Activated T-cell treated with anti-CD3 and anti-CD28 coated beads for 1 hour (primary cell): Measurements from ENCODE around the gene SLC5A1.
"Not testable (repeated sequence)": the region's sequence is repeated elsewhere in the genome, so short reads cannot be mapped to it uniquely, and the experiment has no call there.

Source experiments
- DNase-seq: peaks from one replicate; pipeline ENCODE4 v3.0.0-alpha.2; 2020; ENCODE audit warnings: low read depth

SLC5A1 gene

GRCh38 chr22:32088084-32088483 lies 45.0 kb downstream of the SLC5A1 start:
- DNase-seq = no peak

DNA sequence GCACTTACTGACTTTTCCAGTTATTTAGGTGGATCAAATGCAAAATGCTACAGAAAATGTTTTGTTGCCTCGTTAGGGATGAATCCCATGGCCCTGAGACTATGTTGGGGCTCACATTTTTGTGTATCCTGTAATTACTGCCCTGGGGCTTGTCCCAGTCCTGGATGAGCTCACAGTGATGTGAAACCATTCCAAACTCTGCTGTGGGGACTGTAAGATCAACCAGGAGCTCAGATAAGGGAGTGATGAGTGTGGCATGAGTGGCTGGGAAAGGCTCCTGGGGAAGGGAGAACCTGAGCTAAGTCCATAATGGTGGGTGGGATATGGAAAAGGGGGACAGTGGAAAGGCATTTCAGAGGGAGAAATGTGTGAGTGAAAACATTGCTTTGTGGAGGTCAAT lies 54.0 kb downstream of the SLC5A1 start:
- DNase-seq = no peak

GRCh38 chr22:32097881-32098499 lies 54.9 kb downstream of the SLC5A1 start:
- no peak for DNase-seq

DNA sequence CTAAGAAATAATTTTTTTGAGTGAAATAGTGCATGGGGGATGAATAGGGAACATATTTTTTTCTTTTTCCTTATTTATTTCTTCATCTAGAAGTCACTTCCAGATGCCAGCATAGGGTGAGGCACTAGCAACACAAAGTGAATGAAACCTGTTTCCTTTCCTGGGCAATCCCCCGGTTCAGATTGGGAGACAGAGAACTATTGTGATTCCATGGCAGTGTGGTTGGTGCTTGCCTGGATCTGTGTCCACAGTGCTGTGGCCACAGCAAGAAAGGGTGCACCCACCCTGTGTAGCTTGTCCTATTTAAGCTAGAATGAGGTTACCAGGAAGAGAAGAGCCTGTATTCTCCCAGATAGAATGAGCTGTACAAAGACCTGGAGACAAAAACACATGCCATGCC lies 57.6 kb downstream of the SLC5A1 start:
- no peak for DNase-seq

DNA sequence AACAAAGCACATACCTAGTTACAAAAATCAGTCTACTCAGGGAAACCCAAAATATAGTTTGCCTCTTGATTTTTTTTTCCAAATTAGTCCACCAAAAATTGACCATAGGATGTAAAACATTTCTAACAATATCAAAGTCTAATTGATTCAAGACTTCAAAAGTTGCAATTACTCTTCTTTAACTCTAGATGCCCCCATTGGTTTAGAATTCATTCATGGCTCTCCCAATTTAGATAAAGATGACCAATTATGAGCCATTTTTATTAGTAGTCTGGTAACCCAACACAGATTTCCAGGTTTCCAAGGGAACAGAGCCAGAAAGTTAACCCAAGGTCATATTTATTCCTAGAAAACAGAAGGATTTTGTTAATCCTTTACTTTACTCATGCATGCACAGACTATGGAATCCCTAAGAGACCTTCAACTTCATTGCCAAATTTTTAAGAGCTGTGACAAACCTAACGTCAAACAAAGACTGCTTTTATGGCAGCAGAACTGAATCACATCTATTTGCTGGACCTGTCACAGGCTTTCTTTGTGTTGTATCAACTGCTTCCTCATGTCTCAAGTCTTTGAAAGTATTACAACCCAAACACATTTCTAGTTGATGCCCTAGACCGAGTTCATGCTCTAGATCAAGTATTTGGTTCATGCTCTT lies 60.7 kb downstream of the SLC5A1 start:
- DNase-seq = no peak

DNA sequence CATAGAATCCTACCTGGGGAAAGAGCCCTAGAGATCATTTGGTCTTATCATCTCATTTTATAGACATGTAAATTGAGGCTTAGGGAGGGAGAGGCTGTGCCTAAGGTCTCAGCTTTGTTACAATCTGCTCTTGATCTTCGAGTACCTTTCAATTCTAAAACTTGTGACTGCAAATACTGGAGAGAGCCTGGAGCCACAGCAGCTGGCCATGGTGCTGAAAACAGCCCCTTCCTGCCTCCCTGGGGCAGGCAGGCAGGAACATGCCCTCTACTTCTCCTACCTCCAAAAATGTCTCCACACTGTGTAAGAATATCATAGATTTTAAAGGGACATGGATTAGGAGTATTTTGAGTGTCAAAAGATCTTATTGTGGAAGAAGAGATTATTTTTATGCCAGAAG lies 63.9 kb downstream of the SLC5A1 start:
- DNase-seq = no peak

DNA sequence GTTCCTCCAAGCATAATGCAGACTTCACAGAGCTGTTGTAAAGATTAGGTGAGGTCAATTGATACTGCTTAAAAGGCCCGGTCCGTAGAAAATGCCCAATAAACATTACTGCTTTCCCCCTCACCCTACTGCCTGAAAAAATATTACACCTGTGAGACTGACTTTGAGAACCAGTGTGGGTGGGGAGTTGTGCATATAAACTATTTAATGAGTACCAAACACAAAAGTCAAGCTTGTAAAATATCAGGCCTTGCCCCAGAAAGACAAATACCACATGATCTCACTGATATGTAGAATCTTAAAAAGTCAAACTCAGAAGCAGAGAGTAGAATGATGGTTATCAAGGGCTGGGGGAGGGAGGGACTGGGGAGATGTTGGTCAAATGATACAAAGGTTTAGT lies 69.3 kb downstream of the SLC5A1 start:
- no peak for DNase-seq

GRCh38 chr22:32119568-32120235 lies 76.6 kb downstream of the SLC5A1 start:
- no peak for DNase-seq

DNA sequence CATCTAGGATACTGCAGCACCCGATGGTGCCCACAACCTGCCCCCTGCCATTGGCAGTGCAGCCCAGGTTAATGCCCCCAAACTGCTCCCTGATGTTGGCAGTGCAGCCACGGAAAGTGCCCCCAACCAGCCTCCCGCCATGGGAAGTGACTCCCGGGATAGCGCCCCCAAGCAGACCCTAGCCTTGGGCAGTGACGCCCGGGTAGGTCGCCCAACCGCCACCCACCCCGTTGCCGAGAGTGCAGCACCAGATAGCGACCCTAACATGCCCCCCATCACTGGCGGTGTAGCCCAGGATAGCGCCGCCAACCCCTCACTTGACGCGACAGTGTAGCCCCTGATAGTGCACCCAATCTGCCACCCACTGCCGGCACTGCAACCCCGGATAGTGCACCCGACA lies 77.5 kb downstream of the SLC5A1 start:
- no peak for DNase-seq

GRCh38 chr22:32122899-32123298 lies 79.8 kb downstream of the SLC5A1 start:
- DNase-seq = no peak

DNA sequence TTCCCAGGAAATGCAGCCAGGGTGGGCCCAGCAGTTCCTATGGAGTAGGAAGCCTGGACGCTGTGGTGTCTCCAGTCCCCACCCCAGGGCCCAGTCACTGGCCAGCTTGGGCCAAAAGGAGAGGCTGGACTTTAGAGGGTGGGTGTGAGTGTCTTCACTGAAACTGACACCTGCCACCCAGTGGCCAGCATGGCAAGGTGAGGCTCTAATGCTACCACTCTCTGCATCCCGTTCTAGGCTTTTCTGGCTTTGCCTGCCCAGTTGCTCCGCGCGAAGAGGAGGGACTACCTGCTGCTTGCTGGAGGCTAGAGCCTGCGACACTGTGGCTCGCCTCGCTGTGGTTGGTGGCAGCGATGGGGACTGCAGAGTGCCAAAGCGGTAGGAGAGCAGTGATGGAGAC lies 80.6 kb downstream of the SLC5A1 start:
- DNase-seq = no peak

- no peak for DNase-seq
Observed at GRCh38 chr22:32127904-32128303, 84.8 kb downstream of the SLC5A1 start.

DNA sequence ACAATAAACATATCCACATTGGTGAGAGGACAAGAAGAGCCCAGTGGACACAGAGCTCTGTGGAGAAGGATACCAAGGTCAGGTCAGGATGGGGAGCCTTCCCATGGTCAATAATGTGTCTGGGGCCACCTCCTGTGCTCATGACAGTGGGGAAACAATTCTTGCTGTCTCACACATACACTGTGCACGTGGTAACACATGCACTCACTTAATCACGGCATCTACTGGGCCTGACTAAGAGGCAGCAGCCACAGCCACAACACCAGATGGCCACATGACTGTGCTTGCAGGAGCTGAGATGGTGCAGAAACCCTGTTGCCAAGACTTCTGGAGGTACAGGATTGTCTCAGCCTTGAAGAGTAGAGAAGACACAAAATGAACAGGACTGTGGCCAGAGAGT lies 87.4 kb downstream of the SLC5A1 start:
- DNase-seq = no peak

GRCh38 chr22:32132126-32132525 lies 89.1 kb downstream of the SLC5A1 start:
- no peak for DNase-seq

DNA sequence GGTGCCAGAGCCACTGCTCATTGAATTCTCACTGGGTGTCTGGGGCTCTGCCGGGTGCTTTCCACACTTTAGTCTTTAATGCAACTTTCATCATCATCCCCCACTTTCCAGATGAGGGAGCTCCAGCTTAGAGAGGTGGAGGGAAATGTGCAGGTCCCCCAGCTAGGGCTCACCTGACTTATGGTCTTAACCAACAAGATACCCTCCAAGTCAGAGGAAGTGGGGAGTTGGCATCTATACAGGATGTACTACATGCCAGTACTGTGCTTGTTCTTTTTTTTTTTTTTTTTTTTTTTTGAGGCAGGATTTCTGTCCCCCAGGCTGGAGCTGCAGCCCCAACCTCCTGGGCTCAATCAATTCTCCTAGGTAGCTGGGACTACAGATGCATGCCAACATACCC lies 89.7 kb downstream of the SLC5A1 start:
- DNase-seq = no peak

DNA sequence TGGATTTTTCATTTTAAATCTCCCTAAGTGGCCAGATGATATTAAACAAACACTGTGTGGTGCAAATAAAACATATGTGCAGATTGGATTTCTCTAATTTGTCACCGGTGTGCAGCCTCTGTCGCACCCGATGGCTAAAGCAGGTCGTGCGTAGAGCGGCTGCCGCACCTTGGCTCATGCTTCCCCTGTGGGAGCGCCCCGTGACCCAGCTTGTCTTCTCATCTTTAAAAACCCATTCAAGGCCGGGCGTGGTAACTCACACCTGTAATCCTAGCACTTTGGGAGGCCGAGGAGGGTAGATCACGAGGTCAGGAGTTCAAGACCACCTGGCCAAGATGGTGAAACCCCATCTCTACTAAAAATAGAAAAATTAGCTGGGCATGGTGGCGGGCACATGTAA lies 91.7 kb downstream of the SLC5A1 start:
- not testable (repeated sequence) for DNase-seq

DNA sequence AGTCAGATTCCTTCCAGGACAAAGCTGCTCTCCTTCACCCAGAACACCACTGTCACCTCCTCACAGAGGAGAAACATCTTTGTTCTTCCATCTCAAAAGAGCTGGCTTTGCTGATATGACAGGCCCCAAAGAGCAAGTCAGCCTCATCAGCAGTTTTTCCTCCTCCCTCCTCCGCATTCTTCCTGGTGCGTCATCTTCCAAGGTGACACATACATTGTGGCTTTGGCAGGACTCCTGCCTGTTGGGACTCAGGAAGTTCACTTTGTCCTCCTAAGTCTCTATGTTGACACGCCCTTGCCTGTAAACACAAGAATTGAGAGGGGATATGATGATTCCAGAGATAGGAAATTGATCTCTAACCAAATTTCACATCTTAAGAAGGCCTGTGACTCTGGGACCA lies 92.9 kb downstream of the SLC5A1 start:
- not testable (repeated sequence) for DNase-seq

DNA sequence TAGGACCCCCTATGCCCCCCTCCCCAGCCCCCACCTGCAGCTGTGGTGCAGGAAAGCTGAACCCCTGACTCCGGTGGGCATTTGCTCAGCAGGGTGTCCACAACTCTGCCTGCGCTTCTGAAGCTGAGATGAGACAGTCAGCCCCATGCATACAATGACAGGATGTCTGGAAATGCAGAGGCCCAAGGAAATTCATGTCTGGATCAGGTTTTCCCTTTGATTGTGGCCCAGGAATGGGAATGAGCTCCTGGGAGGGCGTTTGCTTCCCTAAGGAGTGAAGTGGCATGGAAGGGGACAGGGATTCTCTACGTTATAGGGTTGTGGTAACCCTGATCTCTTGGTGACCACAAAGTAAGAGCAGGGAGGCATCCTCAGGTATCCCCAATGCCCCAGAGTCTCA lies 93.8 kb downstream of the SLC5A1 start:
- DNase-seq = not testable (repeated sequence)

- peak; percentile 12 for DNase-seq
Observed at GRCh38 chr22:32137731-32138324, 94.8 kb downstream of the SLC5A1 start.

DNA sequence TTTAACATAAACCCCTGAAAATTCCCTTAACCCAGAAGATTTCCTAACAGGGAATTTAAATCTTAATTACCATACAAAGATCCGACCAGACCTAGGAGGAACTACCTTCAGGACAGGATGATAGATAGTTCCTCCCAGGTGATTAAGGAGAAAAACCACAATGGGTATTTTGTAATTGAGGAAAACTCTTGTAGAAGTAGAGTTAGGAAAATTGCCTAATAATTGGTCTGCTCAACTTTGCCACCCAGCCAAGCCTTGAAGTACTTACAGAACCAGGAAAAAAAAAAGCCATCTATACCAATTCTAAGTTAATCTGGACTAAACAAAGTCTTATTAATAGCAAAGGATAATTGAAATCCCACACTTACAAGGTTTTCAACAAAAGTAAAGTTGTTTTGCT lies 95.5 kb downstream of the SLC5A1 start:
- DNase-seq = not testable (repeated sequence)

DNA sequence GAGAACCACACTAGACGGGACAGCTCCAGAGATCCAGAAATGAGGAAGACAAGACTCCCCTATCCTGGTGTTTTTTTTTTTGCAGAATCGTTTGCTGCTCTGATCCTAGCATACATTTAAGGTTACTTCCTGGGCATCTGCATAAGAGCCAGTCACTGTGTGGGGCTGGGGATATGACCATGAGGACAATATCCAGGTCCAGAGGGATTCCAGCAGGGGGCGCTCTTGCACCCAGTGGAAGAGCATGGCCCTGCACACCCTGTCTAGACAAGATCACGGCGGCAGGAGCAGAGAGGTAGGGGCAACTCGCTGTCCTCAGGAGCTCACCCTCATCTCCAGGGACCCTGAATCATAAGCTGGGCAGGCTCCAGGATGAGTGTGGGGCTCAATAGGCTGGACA lies 97.6 kb downstream of the SLC5A1 start:
- not testable (repeated sequence) for DNase-seq

DNA sequence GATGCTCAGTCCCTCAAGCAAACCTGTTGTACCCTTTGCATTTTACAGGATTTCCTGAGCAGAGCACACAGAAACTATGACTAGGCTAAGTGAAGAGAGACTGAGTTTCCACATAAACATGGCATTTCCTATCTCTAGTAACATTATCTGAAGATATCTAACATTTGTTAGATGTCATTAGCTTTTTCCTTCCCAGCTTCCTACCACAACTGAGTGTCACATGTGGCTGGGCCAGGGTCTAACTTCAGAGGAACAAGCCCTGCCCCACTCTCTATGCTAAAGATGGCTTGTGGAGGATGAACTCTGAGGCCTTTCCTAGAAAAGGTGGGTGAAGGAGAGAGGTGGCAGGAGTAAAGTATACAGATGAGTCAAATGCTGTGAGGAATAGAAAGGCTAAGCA lies 99.5 kb downstream of the SLC5A1 start:
- DNase-seq = no peak
